AG04450 (cell line): ENCODE measurements around the gene COL25A1. TPM values are rescaled to one million over a fixed set of nuclear protein-coding genes. Genes with fewer than 3 reads are reported as not detected.
"Not testable (repeated sequence)": the region's sequence is repeated elsewhere in the genome, so short reads cannot be mapped to it uniquely, and the experiment has no call there.

ENCODE experiments used
- CTCF ChIA-PET: fragments of 300-600, 350-600 bp; formaldehyde crosslinking; extraction: SDS; loops from one replicate; lab custom pipeline; 2022; ENCODE audit warnings: antibody characterized with exemption, inconsistent platforms; lab: Charles Lee
- POLR2A ChIA-PET: fragments of 350-600 bp; formaldehyde crosslinking; extraction: SDS; loops from one replicate; lab custom pipeline; 2021; ENCODE audit warnings: antibody characterized with exemption, inconsistent platforms; lab: Yijun Ruan, JAX
- DNase-seq: peaks from one replicate; pipeline ENCODE4 v3.0.0-alpha.2; 2011; ENCODE audit warnings: low read depth, low spot score
- H3K27ac ChIP-seq: one replicate; pipeline ENCODE4 v1.5.1; 2012; ENCODE audit warnings: low read depth, low read length, control low read depth
- H3K27me3 ChIP-seq: one replicate; pipeline ENCODE4 v1.6.0; 2012; ENCODE audit warnings: low read length; ENCODE audit not compliant: control insufficient read depth, insufficient read depth
- H3K4me3 ChIP-seq: 2 replicates; pipeline ENCODE4 v1.5.1; 2011; ENCODE audit warnings: mild to moderate bottlenecking, low read depth, low read length, control low read depth
- H3K9me3 ChIP-seq: 2 replicates; pipeline ENCODE4 v1.5.1; 2012; ENCODE audit warnings: low read length; ENCODE audit not compliant: control insufficient read depth, insufficient read depth
- polyA plus RNA-seq: library from polyadenylated mRNA; depleted of rRNA; stranded (reverse); fragments of >200 nt; gene quantifications from 2 replicates; pipeline ENCODE4 v1.2.3, GENCODE V29; 2011
- TF ChIP-seq, protein P1 (sequence below): IDR thresholded peaks from 2 replicates; pipeline ENCODE4 v1.5.1; 2011; ENCODE audit warnings: low read depth, low read length, control low read depth, inconsistent platforms

Gene COL25A1
- polyA plus RNA-seq, 1 experiment, result not detected

DNA sequence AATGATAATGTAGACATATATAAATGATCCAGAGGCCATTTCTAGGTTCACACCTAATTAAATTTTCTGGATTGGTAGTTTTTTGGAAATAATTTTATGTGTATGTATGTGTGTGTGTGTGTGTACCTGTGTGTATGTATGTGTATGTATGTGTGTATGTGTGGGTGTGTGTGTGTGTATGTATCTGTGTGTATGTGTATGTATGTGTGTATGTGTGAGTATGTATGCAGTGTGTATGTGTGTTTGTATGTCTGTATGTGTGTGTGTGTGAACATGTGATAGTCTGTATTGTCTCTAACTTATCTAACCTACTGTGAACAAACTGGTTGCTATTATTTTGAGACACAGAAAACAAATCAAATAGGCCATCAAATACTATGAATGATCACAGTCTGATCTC is 152.6 kb downstream of the COL25A1 start:
- POLR2A ChIA-PET, result no interaction called here
- H3K27me3 ChIP-seq, result peaks cover 6% of the 10 kb centered on the region
- H3K4me3 ChIP-seq, result no peak overlapping the region
- H3K27ac ChIP-seq, result no peak overlapping the region
- no peak for DNase-seq
- CTCF ChIA-PET, result no interaction called here
- TF ChIP-seq, protein P1, sequence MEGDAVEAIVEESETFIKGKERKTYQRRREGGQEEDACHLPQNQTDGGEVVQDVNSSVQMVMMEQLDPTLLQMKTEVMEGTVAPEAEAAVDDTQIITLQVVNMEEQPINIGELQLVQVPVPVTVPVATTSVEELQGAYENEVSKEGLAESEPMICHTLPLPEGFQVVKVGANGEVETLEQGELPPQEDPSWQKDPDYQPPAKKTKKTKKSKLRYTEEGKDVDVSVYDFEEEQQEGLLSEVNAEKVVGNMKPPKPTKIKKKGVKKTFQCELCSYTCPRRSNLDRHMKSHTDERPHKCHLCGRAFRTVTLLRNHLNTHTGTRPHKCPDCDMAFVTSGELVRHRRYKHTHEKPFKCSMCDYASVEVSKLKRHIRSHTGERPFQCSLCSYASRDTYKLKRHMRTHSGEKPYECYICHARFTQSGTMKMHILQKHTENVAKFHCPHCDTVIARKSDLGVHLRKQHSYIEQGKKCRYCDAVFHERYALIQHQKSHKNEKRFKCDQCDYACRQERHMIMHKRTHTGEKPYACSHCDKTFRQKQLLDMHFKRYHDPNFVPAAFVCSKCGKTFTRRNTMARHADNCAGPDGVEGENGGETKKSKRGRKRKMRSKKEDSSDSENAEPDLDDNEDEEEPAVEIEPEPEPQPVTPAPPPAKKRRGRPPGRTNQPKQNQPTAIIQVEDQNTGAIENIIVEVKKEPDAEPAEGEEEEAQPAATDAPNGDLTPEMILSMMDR, result no peak
- no peaks in the 10 kb centered on the region for H3K9me3 ChIP-seq

DNA sequence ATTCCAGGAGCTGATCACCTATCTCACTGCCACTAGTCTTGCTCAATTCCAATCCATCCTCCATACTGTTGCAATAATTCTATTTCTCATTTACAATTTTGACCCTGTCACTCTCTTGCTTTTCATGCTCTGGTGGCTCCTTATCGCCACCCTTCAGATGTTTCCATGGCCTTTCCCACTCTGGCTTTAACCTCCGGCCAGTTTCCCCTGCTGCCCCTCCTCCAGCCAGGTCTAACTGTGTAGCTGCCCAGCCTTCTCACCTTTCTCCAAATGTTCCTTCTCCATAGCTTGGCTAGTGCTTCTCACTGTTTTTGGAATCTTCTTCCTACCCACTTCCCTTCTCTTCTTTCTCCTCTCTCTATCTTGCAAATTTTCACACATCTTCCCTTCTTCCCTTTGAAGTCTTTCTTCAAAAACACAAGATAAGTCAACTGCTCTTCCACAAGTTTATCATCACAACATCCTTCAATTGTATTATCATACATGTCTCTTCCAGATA is 153.8 kb downstream of the COL25A1 start:
- POLR2A ChIA-PET, result no interaction called here
- no peaks in the 10 kb centered on the region for H3K9me3 ChIP-seq
- CTCF ChIA-PET, result no interaction called here
- DNase-seq, result no peak
- H3K27me3 ChIP-seq, result peaks cover 6% of the 10 kb centered on the region
- TF ChIP-seq, protein P1, result no peak
- no peak overlapping the region for H3K4me3 ChIP-seq
- H3K27ac ChIP-seq, result no peak overlapping the region

DNA sequence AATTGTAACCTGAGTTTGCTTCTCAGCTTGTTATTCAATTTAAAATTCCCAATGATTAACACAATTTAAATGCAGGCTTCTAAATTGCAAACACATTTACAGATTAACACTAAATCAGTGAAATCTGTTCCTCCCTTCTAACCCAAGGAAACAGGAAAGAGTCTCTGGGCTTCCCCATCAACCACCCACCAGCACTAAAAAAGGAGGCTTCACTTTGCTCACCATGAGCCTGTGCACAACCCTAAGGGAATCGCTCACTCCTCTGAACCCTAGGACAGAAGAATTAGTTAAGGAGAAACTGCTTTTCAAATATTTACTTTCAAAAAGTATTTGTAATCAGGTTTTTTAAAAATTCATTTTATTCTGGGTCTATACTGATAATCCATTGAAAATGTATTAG is 155.3 kb downstream of the COL25A1 start:
- DNase-seq, result no peak
- H3K27ac ChIP-seq, result no peak overlapping the region
- TF ChIP-seq, protein P1, result no peak
- H3K4me3 ChIP-seq, result no peak overlapping the region
- ChIA-PET POLR2A (no interaction called here), CTCF (no interaction called here)
- H3K9me3 ChIP-seq, result no peaks in the 10 kb centered on the region
- peaks cover 6% of the 10 kb centered on the region for H3K27me3 ChIP-seq

DNA sequence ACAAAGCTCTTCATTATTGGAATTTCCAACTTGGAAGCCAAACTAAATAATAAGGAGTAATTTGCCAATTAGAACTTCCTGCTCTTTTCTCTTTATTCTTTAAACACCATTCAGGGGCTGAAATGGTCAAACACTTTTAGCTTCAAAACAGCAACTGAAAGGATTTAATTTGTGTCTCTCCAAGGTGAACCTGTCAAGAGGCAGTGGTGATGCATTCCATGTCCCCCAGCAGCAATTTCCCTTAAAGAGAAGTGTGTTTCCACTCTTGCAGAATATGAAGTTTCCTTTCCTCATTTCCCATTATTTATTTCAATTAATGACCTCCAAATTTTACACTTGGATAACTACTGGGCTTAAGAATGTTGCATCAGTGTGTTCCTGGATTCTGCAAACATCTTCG is 156.0 kb downstream of the COL25A1 start:
- Histone ChIP-seq H3K9me3 (no peaks in the 10 kb centered on the region), H3K27me3 (peaks cover 6% of the 10 kb centered on the region), H3K4me3 (no peak overlapping the region), H3K27ac (no peak overlapping the region)
- DNase-seq, result no peak
- POLR2A ChIA-PET, result no interaction called here
- TF ChIP-seq, protein P1, result no peak
- CTCF ChIA-PET, result interaction anchor here (0.5 kb wide), 1 partner anchor 50 kb away, joined by 3 read pairs; no protein-coding TSS in a partner anchor

DNA sequence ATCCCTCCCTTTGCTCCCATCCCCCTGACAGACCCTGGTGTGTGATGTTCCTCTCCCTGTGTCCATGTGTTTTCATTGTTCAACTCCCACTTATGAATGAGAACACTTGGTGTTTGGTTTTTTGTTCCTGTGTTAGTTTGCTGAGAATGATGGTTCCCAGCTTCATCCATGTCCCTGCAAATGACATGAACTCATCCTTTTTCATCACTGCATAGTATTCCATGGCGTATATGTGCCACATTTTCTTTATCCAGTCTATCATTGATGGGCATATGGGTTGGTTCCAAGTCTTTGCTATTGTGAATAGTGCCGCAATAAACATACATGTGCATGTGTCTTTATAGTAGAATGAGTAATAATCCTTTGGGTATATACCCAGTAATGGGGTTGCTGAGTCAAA is 164.3 kb downstream of the COL25A1 start:
- DNase-seq, POLR2A ChIA-PET, H3K27me3 ChIP-seq, CTCF ChIA-PET, H3K27ac ChIP-seq, H3K4me3 ChIP-seq, H3K9me3 ChIP-seq: not testable (repeated sequence)

DNA sequence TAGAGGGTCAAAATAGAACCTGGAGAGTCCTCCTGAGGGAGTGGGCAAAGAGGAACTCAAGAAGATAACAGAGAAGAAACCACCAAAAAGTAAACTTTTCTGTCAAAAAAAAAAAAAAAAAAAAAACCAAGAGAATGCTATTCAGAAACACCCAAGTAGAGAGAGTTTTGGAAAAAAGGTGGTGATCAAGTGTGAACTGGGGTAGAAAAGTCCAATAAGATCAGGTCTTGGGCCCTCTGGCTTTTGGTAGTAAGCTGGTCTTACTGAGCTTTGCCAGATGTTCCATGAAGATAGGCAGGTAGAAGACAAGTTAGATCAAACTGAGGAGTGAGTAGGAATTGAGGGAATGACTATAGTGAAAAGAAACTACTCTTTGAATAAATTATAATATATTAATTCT is 167.5 kb downstream of the COL25A1 start:
- Histone ChIP-seq H3K27ac (no peak overlapping the region), H3K9me3 (no peaks in the 10 kb centered on the region), H3K4me3 (no peak overlapping the region), H3K27me3 (no peaks in the 10 kb centered on the region)
- no peak for DNase-seq
- TF ChIP-seq, protein P1, result no peak
- CTCF ChIA-PET, result interaction anchor here (0.7 kb wide), 1 partner anchor 271 kb away, joined by 3 read pairs; no protein-coding TSS in a partner anchor
- POLR2A ChIA-PET, result no interaction called here
